ENCODE measurements around the gene SLC36A1. TPM values are rescaled to one million over a fixed set of nuclear protein-coding genes. Genes with fewer than 3 reads are reported as not detected.

Gene SLC36A1
- total and polyA plus RNA-seq, 2 of the 8 experiments (the other 6 are each of a cell fraction or from before 2014, with no cell fraction given), result 6.6 to 9.6 TPM

DNA sequence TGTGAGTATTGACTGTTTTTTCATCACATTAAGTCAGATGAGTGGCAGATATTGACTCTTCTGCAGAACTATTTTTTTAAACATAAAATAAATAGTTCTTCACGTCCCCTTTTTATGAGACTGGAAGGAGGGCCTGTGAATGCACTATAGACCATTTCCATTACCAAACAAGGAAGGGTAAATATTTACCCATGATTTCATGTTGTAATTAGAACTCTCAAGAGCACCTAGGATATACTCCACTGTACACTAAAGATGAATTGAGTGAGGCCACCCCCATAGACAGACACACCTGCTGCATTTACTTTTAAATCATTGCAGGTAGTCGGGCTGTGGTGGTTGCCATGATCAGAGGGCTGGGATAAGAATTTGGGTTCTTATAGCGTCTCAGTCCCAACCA lies 22.6 kb downstream of the SLC36A1 start (continued):
- TF ChIP-seq, protein P1, sequence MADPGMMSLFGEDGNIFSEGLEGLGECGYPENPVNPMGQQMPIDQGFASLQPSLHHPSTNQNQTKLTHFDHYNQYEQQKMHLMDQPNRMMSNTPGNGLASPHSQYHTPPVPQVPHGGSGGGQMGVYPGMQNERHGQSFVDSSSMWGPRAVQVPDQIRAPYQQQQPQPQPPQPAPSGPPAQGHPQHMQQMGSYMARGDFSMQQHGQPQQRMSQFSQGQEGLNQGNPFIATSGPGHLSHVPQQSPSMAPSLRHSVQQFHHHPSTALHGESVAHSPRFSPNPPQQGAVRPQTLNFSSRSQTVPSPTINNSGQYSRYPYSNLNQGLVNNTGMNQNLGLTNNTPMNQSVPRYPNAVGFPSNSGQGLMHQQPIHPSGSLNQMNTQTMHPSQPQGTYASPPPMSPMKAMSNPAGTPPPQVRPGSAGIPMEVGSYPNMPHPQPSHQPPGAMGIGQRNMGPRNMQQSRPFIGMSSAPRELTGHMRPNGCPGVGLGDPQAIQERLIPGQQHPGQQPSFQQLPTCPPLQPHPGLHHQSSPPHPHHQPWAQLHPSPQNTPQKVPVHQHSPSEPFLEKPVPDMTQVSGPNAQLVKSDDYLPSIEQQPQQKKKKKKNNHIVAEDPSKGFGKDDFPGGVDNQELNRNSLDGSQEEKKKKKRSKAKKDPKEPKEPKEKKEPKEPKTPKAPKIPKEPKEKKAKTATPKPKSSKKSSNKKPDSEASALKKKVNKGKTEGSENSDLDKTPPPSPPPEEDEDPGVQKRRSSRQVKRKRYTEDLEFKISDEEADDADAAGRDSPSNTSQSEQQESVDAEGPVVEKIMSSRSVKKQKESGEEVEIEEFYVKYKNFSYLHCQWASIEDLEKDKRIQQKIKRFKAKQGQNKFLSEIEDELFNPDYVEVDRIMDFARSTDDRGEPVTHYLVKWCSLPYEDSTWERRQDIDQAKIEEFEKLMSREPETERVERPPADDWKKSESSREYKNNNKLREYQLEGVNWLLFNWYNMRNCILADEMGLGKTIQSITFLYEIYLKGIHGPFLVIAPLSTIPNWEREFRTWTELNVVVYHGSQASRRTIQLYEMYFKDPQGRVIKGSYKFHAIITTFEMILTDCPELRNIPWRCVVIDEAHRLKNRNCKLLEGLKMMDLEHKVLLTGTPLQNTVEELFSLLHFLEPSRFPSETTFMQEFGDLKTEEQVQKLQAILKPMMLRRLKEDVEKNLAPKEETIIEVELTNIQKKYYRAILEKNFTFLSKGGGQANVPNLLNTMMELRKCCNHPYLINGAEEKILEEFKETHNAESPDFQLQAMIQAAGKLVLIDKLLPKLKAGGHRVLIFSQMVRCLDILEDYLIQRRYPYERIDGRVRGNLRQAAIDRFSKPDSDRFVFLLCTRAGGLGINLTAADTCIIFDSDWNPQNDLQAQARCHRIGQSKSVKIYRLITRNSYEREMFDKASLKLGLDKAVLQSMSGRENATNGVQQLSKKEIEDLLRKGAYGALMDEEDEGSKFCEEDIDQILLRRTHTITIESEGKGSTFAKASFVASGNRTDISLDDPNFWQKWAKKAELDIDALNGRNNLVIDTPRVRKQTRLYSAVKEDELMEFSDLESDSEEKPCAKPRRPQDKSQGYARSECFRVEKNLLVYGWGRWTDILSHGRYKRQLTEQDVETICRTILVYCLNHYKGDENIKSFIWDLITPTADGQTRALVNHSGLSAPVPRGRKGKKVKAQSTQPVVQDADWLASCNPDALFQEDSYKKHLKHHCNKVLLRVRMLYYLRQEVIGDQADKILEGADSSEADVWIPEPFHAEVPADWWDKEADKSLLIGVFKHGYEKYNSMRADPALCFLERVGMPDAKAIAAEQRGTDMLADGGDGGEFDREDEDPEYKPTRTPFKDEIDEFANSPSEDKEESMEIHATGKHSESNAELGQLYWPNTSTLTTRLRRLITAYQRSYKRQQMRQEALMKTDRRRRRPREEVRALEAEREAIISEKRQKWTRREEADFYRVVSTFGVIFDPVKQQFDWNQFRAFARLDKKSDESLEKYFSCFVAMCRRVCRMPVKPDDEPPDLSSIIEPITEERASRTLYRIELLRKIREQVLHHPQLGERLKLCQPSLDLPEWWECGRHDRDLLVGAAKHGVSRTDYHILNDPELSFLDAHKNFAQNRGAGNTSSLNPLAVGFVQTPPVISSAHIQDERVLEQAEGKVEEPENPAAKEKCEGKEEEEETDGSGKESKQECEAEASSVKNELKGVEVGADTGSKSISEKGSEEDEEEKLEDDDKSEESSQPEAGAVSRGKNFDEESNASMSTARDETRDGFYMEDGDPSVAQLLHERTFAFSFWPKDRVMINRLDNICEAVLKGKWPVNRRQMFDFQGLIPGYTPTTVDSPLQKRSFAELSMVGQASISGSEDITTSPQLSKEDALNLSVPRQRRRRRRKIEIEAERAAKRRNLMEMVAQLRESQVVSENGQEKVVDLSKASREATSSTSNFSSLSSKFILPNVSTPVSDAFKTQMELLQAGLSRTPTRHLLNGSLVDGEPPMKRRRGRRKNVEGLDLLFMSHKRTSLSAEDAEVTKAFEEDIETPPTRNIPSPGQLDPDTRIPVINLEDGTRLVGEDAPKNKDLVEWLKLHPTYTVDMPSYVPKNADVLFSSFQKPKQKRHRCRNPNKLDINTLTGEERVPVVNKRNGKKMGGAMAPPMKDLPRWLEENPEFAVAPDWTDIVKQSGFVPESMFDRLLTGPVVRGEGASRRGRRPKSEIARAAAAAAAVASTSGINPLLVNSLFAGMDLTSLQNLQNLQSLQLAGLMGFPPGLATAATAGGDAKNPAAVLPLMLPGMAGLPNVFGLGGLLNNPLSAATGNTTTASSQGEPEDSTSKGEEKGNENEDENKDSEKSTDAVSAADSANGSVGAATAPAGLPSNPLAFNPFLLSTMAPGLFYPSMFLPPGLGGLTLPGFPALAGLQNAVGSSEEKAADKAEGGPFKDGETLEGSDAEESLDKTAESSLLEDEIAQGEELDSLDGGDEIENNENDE (IDR thresholded peaks at IDR 0.05; ENCODE audit: insufficient replicate concordance, low read length), result no peak
- no peak for TF ChIP-seq RAD21 (IDR thresholded peaks at IDR 0.05 in 1 of 2, conservative IDR thresholded peaks at IDR 0.05 in 1 of 2; ENCODE audit: low read depth in 2 of 2, low read length in 2 of 2)
